Stimulated activated CD4-positive, alpha-beta T cell treated with anti-CD3 and anti-CD28 coated beads, TNF-alpha, amount 100 ng/mL, for 24 hours (primary cell): ENCODE measurements around the gene MBNL2.

ENCODE experiments used
- DNase-seq, 3 experiments: peaks; one replicate each; pipeline ENCODE4 v3.0.0-alpha.2; 2020; ENCODE audit warnings: low read depth in 3 of 3

MBNL2 gene

GRCh38 chr13:97234236-97234635 is 12.1 kb downstream of the MBNL2 start:
- no peak for DNase-seq

DNA sequence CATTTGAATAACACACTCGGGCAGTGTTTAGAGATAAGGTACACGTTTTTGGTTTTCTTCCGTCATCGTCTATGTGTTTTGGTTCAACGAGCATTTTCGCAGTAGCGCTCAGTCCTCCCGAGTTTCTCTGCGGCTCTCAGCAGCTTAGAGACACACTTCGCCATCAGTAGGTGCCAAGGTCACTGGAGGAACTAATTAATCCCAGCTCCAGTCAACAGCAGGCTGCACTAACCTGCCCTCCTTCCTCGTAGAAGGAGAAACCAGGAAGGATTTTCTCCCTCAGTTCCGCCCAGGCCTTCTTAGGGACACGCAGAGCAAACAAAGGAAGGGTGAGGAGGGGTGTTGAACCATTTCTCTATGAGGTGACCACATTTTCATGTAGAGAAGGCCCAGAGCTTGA is 12.6 kb downstream of the MBNL2 start:
- no peak for DNase-seq

DNA sequence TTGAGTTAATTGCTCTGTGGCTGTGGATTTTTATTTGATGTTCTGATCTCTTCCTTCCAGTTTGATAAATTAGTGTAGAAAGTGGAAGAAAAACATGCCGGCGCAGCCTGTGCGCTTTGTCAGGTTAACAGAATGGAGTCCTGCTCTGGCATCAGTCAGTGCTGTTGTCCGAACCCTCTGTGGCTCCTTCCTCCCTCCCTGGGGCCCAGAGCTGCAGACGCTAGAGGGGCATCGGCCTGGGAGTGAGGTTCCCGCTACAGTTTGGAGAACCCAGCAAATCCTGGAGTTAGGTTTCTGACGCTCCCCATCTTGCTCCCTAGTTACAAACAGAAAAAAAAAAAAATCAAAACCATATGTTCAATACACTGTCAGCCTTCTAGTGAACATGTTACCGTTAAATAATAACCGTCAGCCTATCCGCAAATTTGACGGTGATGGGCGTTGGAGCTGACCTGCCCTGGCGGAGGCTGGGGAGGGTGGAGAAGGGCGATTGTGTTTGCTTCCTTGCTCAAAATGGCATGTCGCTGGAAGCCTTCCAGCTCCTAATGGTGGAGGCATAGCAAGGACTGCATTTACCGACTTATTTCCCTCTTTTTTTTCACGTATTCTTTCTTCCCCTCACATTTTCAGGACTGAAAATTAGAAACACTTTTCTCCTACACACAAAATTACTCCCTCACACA is 13.6 kb downstream of the MBNL2 start:
- no peak for DNase-seq

DNA sequence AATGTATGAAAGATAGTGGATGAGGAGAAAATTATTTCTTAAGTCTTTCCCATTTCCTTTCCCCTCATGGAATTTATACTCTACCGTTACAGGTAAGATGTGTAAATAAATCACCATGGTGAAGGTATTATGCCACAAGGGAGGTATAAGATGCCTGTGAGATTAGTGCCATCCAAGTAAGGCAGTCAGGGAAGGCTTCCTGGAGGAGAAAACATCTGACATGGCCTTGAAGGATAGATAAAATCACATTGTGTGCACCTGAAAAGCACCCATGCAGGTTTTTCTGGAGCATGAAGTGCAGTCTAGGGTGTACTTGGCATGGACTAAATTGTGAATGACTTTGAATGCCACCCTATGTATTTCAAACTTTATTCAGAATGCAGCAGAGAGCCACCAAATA is 15.3 kb downstream of the MBNL2 start:
- DNase-seq = no peak

GRCh38 chr13:97238432-97238831 is 16.3 kb downstream of the MBNL2 start:
- no peak for DNase-seq

DNA sequence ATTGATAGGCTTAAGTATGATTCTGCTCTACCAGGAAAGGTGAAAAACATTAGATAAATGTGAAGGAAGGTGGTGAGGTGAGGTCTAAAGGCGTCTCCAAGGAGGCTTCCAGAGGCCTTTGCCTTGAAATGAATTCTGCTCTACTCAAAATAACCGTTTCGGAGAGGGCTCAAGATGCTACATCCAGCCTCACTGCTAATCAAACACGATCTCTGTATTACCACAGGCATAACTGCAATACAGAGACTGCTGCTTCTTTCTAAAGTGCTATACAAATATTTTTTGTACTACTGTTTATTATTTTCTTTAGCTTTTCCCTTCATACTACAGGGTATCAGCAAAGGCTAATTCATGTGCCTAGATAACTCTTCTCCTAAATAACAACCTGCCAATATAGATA is 16.8 kb downstream of the MBNL2 start:
- DNase-seq = no peak

DNA sequence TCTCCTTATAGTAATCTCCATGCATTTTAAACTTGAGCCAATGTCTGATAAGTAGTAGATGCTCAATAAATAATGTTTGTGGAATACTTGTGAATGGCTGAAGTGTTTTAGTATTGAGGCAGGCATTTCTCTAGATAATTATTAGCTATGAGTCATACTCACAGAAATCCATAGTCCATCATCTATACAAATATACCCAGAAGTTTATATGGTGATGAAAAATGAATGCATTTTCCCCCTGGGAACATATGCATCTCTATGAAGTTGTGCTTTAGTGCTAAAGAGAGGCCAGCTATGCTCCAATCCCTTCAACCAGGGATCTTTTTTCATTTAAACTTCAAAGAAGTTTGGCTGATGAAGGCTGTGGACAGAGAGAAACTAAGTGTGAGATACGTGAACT is 17.2 kb downstream of the MBNL2 start:
- DNase-seq = no peak

DNA sequence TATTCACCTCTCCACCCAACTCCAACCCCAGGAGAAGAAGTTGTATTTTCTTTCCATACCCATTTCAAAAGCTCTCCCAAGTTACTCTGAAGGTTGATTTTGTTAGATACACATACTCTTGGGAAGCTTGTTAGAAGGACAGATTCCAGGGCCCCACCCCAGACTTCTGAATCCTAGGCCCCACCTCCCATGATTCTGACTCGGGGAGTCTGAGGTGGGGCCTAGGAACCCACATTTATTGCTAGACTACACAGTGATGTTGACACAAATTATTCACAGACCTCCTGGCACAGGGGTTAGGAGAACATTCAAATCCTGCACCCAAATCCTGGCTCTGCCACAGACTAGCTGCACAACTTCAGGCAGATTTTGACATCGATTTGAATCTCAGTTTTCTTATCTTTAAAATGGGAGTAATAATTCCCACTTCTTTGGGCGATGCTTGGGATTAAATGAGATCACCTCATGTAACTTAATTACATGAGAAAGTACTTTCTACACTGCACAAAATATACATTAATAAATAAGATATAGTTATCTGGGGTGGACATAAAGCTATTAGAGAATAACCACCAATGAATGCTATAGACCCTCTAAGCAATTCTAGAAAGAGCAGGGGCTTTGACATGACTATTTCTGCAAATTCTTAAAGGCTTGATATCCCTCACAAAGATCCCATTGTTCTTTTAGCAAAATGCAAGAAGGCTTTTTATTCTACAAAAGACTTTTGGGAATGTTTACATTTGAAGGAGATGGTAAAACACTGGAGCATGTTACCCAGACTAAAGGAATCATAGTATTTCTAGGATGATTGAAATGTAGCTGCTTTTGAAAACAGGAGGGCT is 18.0 kb downstream of the MBNL2 start:
- no peak for DNase-seq

DNA sequence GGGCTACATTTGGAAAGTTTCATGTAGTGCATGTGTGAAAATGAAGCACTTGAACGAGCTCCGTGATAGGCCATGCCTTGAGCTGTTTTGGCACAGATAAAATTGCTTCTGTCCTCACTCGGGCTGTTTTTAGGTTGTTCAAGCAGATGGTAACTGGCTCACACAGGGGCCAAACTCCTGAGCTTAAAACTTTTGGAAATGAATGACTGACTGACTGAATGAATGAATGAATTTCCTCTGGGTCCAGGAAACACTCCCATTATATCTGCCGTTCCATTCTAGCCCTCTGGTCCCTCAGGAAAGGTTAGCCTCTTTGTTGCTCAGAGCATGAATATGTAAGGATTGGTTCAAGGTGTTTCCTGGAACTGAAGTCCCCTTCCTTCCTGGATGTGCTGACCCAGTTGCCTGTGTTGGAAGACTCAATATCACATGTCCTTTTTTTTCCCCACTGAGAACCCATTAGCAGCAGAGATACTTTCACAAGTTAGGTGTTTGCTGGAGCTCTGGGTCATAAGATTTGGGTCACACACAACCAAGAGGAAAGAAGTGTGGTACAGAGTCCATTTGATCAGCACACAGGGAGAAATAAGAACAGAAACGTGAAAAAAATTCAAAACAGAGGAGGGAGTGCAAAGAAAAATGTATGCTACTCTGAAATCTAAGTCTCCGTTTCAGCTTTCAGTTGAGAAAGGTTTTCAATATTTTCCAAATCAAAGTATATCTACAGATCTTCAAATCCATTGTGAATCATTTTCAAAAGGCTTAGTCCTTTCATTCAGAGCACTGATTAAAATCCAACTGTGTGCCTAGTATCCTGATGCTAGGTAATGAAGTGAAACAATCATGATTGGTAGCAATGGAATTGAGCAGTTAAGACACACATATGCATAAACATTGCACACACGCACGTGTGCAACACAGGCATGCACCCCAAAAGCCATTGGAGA is 18.9 kb downstream of the MBNL2 start:
- DNase-seq = no peak

DNA sequence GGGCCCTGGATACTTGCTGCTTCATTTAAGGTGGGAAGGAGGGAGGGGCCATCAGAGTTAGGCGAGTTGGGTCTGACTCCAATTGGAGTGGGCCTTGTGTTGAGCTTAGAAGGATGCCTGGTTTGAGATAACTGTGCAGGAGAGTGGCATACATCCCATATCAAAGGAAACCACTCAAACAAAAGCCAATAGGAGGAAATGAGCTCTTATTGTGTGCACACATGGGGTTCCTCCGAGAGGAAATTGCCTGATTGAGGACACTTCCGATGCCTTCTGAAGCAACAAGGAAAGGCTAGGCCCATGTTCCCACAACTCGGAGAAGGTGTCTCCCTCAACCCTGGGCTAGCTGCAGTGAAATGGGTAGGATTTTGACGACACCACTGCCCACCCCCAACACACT is 19.6 kb downstream of the MBNL2 start:
- DNase-seq = no peak

DNA sequence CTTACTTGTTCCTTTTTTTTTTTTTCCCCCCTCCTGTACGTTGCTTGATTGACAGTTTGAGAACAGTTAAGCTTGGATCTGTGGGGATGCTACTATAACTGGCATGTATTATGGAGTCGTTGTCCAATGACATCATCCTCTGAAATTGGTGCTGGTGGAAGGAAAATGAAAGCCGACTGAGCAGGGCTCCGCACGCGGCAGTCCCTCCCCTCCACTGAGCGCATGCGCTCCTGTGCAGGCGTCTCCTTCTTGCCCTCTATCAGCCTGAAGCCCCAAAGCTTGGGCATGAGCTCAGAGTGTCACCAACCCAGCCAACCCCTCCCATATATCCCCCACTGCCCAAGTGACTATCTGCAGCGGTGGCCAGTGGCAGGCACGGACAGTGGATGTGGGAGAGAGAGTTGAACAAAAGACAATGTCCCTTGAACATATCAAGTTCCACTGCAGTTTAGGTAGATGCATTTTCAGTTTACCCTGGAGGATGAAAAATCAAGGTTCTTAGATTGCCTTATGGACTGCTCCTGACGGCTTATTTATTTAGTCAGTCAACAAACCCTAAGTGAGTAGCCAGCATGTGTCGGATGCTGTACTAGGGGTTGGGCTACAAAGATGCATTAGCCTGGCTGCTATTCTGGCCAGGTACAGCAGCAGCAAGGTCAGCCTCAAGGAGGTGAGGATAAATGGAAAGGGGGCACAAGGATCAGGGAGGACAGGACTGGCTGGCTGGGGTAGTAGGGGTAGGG is 20.8 kb downstream of the MBNL2 start:
- DNase-seq = no peak

- DNase-seq = no peak
Measured at GRCh38 chr13:97243915-97244781, 22.0 kb downstream of the MBNL2 start.

GRCh38 chr13:97245011-97245410 is 22.9 kb downstream of the MBNL2 start:
- DNase-seq = no peak

DNA sequence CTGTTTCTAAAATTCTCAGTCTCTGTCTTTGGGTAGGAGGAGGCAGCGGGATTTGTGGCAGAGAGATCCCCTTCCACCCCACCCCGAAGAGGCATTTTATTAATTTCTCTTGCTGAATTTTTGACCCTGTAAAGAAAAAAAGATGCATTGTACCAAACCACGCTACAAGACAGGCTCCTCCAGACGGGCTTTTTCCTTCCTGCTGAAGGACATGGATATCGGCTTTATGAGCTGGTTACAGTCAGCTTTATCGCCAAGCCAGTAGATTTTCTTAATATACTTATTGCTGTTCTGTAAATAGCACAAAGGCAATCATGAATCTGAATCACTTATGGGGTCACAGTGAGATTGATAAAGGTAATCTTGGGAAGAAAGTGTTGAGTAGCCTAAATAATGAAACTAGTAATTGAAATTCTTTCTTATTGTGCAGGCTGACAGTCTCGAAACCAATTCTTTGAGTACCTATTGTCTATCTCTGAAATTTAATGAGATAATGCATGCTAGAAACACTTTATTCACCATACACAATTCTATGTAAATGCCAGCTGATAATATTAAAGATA is 24.5 kb downstream of the MBNL2 start:
- no peak for DNase-seq

GRCh38 chr13:97248243-97248642 is 26.1 kb downstream of the MBNL2 start:
- no peak for DNase-seq

DNA sequence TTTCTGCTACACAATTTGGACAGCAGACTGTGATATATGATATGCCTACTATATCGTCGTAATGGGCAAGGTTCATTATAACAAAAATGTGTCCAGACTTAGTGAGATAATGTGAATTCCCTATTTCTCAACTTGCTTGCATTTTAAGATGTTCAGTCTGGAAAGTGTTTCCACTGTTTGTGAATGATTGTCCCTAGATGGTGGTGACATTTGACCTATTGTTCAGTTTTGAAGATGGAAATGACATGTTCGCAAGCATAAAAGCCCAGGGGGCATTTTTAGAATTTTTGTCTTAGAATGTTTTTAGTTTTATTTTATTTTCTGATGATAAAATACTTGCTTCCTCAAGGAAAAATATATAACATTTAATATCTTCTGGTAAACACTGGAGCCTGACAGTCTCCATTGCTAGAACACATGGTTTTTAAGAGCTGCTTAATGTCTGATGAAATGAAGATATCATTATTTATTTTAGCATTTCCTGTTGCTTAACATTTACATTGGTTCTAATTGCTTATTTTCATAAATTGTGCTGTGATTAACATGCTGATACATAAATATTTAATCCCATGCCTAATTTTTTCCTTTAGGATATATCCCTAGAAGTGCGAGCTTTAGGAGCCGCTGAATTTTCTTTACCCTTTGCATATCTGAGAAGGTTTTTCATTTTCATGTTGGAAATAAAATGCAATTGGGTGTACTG is 27.1 kb downstream of the MBNL2 start:
- no peak for DNase-seq

GRCh38 chr13:97249796-97250495 is 27.8 kb downstream of the MBNL2 start:
- DNase-seq = no peak

GRCh38 chr13:97250560-97250959 is 28.4 kb downstream of the MBNL2 start:
- no peak for DNase-seq

- no peak for DNase-seq
Measured at GRCh38 chr13:97252735-97253134, 30.6 kb downstream of the MBNL2 start.
